OCI-M2 (cell line): ENCODE data around the gene IGSF9B.

Source experiments
- DNase-seq: peaks from one replicate; lab custom pipeline; 2025; ENCODE audit not compliant: unreplicated experiment; lab: John Stamatoyannopoulos, UW

The IGSF9B gene

GRCh38 chr11:133957900-133958299 is 1.1 kb upstream of the IGSF9B start:
- DNase-seq = no peak

DNA sequence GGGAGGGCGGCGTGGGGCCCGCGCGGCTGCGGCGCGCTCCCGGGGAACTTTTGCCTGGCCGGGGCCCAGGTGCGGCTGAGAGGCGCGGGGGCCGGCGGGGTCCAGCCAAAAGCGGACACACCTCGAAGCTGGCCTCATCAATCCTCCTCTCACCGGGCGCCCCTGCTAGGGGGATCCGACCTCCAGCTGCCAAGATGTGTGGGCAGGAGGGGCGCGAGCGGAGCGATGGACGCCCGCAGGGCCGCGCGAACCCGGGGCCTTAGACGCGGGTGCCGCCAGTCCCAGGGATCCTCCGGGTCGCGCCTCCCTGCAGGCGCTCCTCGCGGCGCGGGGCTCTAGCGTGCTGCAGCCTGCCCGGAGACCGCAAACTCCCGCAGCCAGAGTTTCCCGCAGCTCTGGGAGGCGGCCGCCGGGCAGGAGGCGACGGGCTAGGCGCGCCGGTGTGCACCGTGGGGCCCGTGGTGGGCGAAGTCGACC is 785 bp downstream of the IGSF9B start:
- DNase-seq = no peak

DNA sequence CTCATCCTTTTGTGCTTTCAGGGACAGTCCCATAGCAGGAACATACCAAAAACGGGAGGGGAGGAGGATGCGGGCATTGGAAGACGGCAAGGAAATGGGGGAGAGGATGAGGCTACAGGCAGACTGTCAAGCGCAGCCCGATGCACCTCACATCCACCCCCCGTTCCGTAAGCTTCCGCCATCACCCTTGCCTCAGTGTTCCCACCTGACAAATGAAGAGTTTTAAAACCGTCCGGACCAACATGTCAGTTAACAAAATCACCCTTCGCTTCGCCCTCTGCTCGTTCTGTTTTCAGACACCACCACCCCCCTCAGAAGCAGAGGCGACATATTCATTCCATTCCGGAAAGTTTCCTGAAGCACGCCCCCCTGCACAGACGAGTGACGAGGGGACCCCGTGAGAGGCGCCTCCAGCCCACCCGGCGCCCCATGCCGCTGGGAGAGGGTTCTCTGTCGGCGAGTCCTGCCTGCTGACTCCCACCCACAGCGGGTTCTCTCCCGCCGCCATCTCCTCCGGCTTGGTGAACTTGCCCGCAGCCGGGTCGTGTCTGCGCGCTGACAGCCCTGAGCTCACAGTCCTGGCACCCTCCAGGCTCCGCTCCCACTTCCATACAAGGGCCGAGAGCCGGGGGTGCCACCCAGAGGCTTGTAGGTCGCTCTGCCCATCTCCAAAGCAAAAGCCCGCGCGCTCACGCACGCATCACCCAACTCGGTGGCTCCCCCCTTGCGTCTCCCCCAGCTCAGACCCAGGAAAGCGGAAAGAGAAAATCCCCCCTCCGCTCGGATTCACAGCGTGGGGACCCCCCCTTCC is 1.5 kb downstream of the IGSF9B start:
- no peak for DNase-seq

- DNase-seq = no peak
Observed at GRCh38 chr11:133953999-133954398, 2.8 kb downstream of the IGSF9B start.

DNA sequence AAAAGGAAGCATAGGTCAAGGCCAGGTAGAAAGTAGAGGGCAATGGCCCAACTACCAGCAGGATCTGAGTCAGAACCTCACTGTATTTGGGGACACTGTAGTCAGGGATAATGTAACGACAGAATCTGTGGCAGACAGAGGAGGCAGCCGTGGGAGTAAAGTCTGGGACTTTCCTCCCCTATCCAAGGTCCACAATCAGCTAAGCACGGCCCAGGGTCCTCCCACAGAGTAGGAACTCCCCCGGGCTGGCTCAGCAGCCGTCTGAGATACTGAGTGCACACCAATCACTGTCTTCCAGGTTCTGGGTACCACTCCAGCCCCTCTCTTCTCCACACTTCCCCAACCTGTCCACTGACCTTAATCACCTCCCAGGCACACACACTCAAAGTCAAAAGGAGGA is 3.2 kb downstream of the IGSF9B start:
- no peak for DNase-seq

- DNase-seq = no peak
Observed at GRCh38 chr11:133952199-133953190, 4.3 kb downstream of the IGSF9B start.

- DNase-seq = no peak
Observed at GRCh38 chr11:133951327-133952198, 5.2 kb downstream of the IGSF9B start.

DNA sequence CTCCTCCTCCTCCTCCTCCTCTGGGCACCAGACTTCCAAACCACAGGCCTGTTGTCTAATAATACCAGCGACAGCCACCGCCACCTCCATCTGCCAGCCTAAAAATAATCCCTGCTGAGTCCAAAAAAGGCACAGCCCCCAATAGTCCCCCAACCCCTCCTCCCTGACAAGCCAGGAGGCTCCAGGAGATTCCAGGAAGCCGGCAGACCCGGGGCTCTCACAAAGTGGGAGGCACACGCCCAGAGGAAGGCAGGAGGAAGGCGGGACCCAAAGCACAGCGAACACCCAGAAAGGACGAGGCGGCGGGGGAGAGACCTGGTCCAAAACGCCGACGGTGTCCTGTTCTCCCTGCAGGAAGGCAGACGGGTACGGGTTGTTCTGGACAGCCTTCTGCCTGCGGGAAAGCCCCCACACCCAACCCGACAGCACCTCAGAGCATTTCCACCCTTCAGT is 5.9 kb downstream of the IGSF9B start:
- no peak for DNase-seq

DNA sequence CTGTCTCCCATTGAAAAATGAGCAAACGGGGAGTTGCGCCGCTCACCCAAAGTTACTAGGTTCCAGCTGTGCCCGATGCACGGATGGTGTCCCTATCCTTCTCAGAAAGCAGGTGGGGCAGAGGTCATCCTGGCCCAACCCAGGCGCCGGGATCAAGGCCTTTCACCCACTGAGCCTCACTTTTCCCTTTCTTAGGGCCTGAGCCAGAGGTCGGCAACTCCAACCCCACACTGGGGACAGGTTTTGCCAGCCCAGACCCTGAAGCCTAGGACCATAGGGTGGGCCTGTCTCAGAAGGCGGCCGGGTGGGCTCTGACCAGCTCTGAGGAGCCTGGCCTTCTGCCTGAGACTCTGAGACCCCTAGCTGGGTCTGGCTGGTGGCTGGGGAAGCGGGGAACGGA is 6.3 kb downstream of the IGSF9B start:
- no peak for DNase-seq

DNA sequence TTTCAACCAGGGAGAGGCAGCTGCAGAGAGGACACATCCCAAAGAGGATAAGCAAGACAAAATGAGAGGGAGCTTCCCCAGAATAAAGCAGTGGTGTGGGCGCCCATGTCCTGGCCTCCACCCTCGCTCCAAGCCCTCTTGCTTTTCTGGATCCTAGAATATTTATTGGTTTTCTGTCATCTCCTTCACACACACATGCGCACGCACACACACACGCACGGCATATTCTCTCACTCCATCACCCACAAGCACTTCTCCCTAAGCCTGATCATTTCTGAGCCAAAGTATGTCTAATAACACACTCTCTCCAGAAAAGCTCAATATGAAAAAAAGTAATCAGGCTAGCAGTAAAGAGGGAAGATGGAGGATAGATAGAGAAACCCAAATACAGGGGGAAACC is 7.6 kb downstream of the IGSF9B start:
- DNase-seq = no peak

DNA sequence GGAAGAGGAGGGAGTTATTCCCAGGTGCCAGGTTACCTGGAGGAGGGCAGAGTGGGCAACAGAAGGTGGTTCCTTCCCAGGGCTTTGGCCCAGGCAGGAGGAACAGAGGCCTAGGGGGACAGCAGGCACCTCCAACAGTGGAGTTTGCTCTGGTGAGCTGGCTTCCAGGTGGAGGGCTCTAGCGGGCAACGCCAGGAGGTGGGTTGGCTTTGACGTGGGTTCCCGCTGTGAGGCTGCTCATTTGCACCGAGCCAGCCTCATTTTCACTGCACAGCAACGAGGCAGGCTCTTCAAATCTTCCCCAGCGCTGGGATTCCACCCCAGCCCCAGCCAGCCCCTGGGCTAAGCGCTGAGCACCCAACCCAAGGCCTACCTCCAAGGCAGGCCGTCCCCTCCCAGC is 8.1 kb downstream of the IGSF9B start:
- DNase-seq = no peak

DNA sequence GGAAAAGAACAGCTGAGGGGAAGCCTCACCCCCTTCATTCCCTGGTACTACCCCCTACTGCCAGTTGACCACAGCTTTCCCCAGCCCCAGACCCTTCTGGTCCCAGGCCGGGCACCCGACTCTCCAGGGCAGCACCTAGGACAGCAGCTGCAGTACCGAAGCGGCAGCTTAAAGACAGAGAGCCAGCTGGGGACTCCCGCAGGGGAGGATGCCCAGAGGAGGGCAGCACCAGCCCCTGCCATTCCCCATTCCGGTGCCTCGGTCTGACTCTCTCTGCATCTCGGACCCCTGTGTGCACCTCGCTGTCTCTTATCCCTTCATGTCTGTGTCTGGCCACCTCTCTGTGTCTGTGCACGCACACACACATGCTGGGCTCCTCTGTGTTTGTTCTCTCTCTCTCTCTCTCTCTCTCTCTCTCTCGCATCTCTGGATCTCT is 9.4 kb downstream of the IGSF9B start:
- no peak for DNase-seq

DNA sequence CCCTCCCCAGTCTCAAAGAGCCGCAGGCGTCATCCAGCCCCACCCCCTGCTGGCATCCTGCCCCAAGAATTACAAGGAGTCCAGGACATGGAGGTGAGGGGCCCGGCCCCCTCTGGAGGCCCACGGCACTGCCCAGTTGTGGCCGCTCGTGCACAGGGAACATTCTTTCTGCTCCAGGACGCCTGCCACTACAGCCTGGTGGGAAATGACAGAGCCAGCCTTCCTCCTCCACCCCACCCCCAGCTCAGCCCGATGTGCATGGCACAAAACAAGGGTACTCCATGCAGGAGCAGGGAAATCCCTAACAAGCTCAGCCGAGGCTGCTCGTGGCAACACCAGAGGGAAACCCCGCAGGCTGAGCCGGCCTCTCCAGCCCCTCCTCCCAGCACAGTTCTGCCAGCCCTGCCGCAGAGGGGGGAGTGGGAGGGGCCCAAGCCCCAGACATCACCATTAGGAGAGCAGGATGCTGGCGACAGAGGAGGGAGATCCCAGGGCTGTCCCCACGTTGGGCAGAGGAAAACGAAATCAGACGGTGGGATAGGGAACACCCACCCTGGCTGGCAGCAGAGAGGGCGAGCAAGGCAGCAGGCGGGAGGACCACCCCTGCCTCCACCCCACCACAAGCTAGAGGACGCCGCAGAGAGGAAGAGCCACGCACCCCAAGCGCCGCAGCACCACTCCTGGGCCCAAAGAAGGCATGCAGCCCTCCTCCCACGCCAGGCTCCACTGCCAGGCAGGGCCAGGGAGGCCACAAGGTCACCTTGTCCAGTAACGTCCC is 10.0 kb downstream of the IGSF9B start:
- no peak for DNase-seq

DNA sequence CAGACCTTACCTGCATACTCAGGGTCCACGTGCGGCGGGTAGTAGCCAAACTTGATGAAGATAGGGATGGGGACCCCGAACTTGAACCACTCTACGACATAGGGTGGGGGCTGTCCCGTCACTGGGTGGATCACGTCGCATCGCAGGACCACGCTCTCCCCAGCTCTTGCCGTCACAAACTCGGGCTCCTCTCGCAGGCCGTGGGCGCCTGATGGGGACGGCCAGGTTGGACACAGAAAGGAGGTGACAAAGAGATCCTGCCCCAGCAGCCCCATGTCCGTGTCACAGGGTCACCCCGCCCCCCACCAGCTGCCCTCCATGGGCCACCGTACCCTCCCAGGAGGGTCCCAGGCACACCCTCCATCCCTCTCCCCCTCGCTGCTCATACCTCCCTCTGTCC is 10.7 kb downstream of the IGSF9B start:
- DNase-seq = no peak

DNA sequence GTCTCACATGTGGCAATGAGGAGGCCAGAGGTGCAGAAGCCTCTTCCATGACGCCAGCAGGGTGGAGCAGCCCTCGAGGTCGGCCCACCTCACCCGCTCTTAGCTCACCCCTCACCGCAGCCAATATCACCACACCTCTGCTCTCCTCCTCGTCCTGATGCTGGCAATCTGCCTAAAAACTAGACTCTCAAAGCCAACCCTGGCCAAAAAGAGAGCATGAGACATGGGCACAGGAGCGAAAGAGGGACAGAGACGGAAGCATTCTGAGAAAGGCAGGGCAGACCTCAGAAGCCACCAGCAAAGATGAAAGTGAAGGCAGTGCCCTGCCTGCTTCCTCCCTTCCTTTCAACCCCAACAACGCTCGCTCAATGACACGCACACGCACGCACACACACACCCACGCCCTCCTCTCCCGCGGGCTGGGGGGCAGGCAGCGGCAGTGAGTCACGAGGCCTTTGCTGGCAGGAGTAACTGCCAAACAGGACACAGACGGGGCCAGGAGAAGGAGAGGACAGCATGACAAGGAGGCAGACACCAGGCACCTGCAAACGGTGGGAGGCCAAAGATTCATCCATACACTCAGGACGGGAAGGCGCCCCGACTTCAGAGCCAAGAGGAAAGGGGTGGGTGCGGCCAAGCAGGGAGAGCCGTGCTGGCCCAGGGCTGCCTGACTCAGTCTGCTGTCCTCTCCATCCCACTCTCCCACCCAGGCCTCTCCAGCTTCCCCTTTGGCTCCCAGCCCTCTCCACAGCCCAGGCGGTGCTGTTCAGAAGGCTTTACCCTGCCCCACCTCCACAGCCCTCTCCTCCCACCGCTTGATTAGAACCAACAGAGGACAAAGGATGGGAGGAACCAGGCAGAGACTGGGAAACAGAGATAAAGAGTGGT is 11.4 kb downstream of the IGSF9B start:
- DNase-seq = no peak

DNA sequence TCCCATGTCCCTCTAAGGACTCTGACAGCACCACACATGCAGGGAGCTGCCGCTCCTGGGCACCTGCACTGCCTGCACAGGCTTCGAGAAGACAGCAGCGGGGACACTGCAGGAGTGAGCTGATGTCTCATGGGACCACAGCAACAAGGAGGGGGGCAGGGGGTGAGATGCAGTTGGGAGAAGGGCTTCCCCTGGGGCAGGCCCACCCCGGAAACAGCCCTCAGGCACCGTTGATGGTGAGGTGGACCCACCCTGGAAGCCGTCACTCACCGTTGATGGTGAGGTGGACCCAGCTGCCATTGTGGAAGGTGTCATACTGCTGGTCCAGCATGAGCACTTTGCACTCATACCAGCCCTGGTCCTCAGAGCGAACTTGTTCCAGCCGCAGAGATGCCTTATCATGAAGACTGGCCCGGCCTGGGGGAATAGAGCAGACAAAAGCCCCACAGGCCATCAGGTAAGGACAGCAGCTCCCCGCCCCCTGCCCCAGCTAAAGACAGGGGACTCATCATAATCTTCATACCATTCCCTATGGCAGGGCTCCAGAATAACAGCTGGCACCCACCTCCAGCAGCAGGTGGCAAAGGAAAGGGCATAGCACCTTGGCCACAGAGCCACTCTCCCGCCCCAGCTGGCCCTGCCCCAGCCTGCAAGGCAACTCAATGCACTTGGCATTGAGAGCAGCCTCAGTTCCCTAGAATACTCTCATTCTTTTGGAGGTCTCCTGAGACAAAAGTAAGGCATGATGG is 12.6 kb downstream of the IGSF9B start:
- no peak for DNase-seq

DNA sequence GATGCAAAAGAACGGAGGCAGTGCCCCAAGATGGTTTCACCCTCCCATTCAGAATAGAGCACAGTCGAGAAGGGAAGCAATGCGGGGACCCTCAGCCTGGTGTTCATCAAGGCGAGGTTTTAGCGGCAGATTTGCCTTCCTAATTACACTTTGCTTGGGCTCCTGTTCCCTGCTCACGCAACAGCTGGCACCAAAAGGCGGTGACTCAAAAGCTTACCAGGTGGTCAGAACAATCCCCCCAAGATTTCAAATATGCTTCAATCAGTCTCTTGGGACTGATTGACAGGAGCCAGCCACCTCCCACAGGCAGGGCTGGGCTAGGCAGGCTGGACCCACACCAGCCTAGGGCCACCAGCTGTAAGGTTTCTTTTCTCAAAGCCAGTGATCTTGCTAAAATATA is 14.2 kb downstream of the IGSF9B start:
- DNase-seq = no peak

GRCh38 chr11:133941546-133941945 is 15.2 kb downstream of the IGSF9B start:
- DNase-seq = no peak
